SK-N-SH treated with all-trans-retinoic acid at 6 μM for 48 hours (cell line): ENCODE results near the gene GTF2IRD1.

Experiments used
- ATAC-seq: fragments of 200-7000 bp; cut with Tn5 transposase; 3 replicates; pipeline ENCODE4 v1.9.1; 2020; ENCODE audit warnings: mild to moderate bottlenecking, moderate library complexity
- ARNTL ChIP-seq: fragments of 450-650 bp; formaldehyde crosslinking; IDR thresholded peaks from 2 replicates; pipeline ENCODE4 v1.5.0; 2020; ENCODE audit warnings: low read depth, mild to moderate bottlenecking, moderate library complexity, borderline replicate concordance
- BACH2 ChIP-seq: fragments of 250-450 bp; sonication (Bioruptor Pico); IDR thresholded peaks from 2 replicates; pipeline ENCODE4 v1.9.0; 2021; ENCODE audit warnings: mild to moderate bottlenecking, borderline replicate concordance
- CREB5 ChIP-seq: fragments of 250-450 bp; sonication (Bioruptor Pico); IDR thresholded peaks from 2 replicates; pipeline ENCODE4 v1.5.1; 2020; ENCODE audit warnings: low read depth, mild to moderate bottlenecking, moderate library complexity
- CSDC2 ChIP-seq: fragments of 250-450 bp; sonication (Bioruptor Pico); IDR thresholded peaks from 2 replicates; pipeline ENCODE4 v1.5.0; 2020; ENCODE audit warnings: mild to moderate bottlenecking, moderate library complexity
- CSRNP3 ChIP-seq: fragments of 250-450 bp; sonication (Bioruptor Pico); IDR thresholded peaks from 2 replicates; pipeline ENCODE4 v1.5.1; 2021; ENCODE audit warnings: mild to moderate bottlenecking, moderate library complexity
- GLIS3 ChIP-seq: fragments of 250-450 bp; sonication (Bioruptor Pico); IDR thresholded peaks from 2 replicates; pipeline ENCODE4 v1.5.0; 2020; ENCODE audit warnings: mild to moderate bottlenecking, moderate library complexity
- ISL1 ChIP-seq: fragments of 250-450 bp; sonication (Bioruptor Pico); IDR thresholded peaks from 2 replicates; pipeline ENCODE4 v2.1.2; 2022; ENCODE audit warnings: mild to moderate bottlenecking, moderate library complexity
- OSR1 ChIP-seq: fragments of 250-450 bp; sonication (Bioruptor Pico); IDR thresholded peaks from 2 replicates; pipeline ENCODE4 v1.8.0; 2022; ENCODE audit warnings: moderate library complexity, mild to moderate bottlenecking, inconsistent platforms
- PATZ1 ChIP-seq: fragments of 250-450 bp; sonication (Bioruptor Pico); IDR thresholded peaks from 2 replicates; pipeline ENCODE4 v1.8.0; 2020; ENCODE audit warnings: mild to moderate bottlenecking, moderate library complexity, borderline replicate concordance
- POU6F1 ChIP-seq: fragments of 250-450 bp; sonication (Bioruptor Pico); IDR thresholded peaks from 2 replicates; pipeline ENCODE4 v1.8.0; 2021; ENCODE audit warnings: low read depth, mild to moderate bottlenecking, moderate library complexity, borderline replicate concordance
- PPARA ChIP-seq: fragments of 250-450 bp; sonication (Bioruptor Pico); IDR thresholded peaks from 2 replicates; pipeline ENCODE4 v1.5.0; 2020; ENCODE audit warnings: mild to moderate bottlenecking, borderline replicate concordance
- SNAI2 ChIP-seq: fragments of 250-450 bp; sonication (Bioruptor Pico); IDR thresholded peaks from 2 replicates; pipeline ENCODE4 v1.5.0; 2020; ENCODE audit warnings: mild to moderate bottlenecking, moderate library complexity
- TCF4 ChIP-seq: fragments of 250-450 bp; sonication (Bioruptor Pico); IDR thresholded peaks from 2 replicates; pipeline ENCODE4 v1.8.0; 2021; ENCODE audit warnings: mild to moderate bottlenecking, moderate library complexity, borderline replicate concordance
- TOX ChIP-seq: fragments of 250-450 bp; sonication (Bioruptor Pico); IDR thresholded peaks from 2 replicates; pipeline ENCODE4 v1.8.0; 2021; ENCODE audit warnings: mild to moderate bottlenecking, moderate library complexity, borderline replicate concordance
- TSHZ2 ChIP-seq: fragments of 250-450 bp; sonication (Bioruptor Pico); IDR thresholded peaks from 2 replicates; pipeline ENCODE4 v1.5.0; 2020; ENCODE audit warnings: mild to moderate bottlenecking, moderate library complexity
- ZC3H10 ChIP-seq: fragments of 250-450 bp; sonication (Bioruptor Pico); IDR thresholded peaks from 2 replicates; pipeline ENCODE4 v1.5.1; 2021; ENCODE audit warnings: mild to moderate bottlenecking, moderate library complexity
- ZFP3 ChIP-seq: fragments of 250-450 bp; sonication (Bioruptor Pico); IDR thresholded peaks from 2 replicates; pipeline ENCODE4 v1.5.0; 2020; ENCODE audit warnings: mild to moderate bottlenecking, moderate library complexity
- ZFP30 ChIP-seq: fragments of 450-650 bp; formaldehyde crosslinking; IDR thresholded peaks from 2 replicates; pipeline ENCODE4 v1.5.0; 2022; ENCODE audit warnings: mild to moderate bottlenecking, moderate library complexity
- ZNF565 ChIP-seq: fragments of 450-650 bp; formaldehyde crosslinking; conservative IDR thresholded peaks from 2 replicates; pipeline ENCODE4 v1.5.0; 2020; ENCODE audit warnings: low read depth, mild to moderate bottlenecking, moderate library complexity
- ZNF70 ChIP-seq: fragments of 450-650 bp; formaldehyde crosslinking; IDR thresholded peaks from 2 replicates; pipeline ENCODE4 v1.5.0; 2020; ENCODE audit warnings: mild to moderate bottlenecking, moderate library complexity
- ZNF8 ChIP-seq: fragments of 450-650 bp; formaldehyde crosslinking; IDR thresholded peaks from 2 replicates; pipeline ENCODE4 v1.5.0; 2020; ENCODE audit warnings: mild to moderate bottlenecking, moderate library complexity

The GTF2IRD1 gene

GRCh38 chr7:74584160-74584954, 130.7 kb downstream of the GTF2IRD1 start:
- no peak for ATAC-seq
- no peak for TF ChIP-seq ZNF70 (CRISPR knock-in tag)
- TF ChIP-seq ZFP30 (CRISPR knock-in tag): no peak
- no peak for TF ChIP-seq ARNTL (CRISPR knock-in tag)
- no peak for TF ChIP-seq CREB5
- no peak for TF ChIP-seq OSR1
- no peak for TF ChIP-seq ZNF8
- no peak for TF ChIP-seq POU6F1 (CRISPR knock-in tag)
- TF ChIP-seq BACH2 (CRISPR knock-in tag): no peak
- TF ChIP-seq CSRNP3: no peak
- TF ChIP-seq GLIS3 (CRISPR knock-in tag): no peak
- no peak for TF ChIP-seq CSDC2 (CRISPR knock-in tag)
- TF ChIP-seq PATZ1: no peak
- no peak for TF ChIP-seq TSHZ2 (CRISPR knock-in tag)
- no peak for TF ChIP-seq ZNF565 (CRISPR knock-in tag)
- no peak for TF ChIP-seq SNAI2 (CRISPR knock-in tag)
- no peak for TF ChIP-seq ISL1 (CRISPR knock-in tag)
- no peak for TF ChIP-seq PPARA (CRISPR knock-in tag)

- no peak for ATAC-seq
- TF ChIP-seq TOX (CRISPR knock-in tag) (no peak), ZC3H10 (no peak), CSRNP3 (no peak), PATZ1 (no peak), TCF4 (no peak), SNAI2 (CRISPR knock-in tag) (no peak), TSHZ2 (CRISPR knock-in tag) (no peak), ZFP3 (CRISPR knock-in tag) (no peak), GLIS3 (CRISPR knock-in tag) (no peak), POU6F1 (CRISPR knock-in tag) (no peak), ISL1 (CRISPR knock-in tag) (no peak), ZFP30 (CRISPR knock-in tag) (no peak)
These were observed 132.1 kb downstream of the GTF2IRD1 start for GRCh38 chr7:74585844-74586243.
